ENCODE results near the gene ZNF275.
"Not testable (repeated sequence)": the region's sequence is repeated elsewhere in the genome, so short reads cannot be mapped to it uniquely, and the experiment has no call there.

Gene ZNF275

DNA sequence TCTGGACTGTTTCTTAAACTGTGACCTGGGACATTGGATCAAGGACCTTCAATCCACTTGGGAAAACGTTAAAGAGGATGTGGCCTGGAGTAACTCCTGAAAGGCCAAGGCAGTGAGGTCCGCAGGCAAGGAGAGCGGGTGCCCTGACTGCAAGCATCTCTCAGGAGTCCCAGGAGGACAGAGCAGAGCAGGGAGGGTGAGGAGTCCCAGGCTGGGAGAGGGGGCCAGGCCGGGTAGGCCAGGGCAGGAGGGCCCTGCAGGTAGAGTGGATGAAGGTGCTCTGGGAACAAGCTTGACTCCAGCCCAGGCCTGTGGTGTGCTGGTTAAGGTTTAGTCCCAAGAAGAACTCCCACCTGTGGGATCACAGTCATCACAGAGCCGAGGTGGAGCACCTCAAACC, 53.4 kb downstream of the ZNF275 start:
- no peaks in the 10 kb centered on the region for H3K27me3 ChIP-seq (ENCODE audit: low read length)
- TF ChIP-seq EZH2phosphoT487 (conservative IDR thresholded peaks at IDR 0.05; ENCODE audit: low read length), result no peak
- TF ChIP-seq, protein P1, sequence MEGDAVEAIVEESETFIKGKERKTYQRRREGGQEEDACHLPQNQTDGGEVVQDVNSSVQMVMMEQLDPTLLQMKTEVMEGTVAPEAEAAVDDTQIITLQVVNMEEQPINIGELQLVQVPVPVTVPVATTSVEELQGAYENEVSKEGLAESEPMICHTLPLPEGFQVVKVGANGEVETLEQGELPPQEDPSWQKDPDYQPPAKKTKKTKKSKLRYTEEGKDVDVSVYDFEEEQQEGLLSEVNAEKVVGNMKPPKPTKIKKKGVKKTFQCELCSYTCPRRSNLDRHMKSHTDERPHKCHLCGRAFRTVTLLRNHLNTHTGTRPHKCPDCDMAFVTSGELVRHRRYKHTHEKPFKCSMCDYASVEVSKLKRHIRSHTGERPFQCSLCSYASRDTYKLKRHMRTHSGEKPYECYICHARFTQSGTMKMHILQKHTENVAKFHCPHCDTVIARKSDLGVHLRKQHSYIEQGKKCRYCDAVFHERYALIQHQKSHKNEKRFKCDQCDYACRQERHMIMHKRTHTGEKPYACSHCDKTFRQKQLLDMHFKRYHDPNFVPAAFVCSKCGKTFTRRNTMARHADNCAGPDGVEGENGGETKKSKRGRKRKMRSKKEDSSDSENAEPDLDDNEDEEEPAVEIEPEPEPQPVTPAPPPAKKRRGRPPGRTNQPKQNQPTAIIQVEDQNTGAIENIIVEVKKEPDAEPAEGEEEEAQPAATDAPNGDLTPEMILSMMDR (IDR thresholded peaks at IDR 0.05; ENCODE audit: insufficient read depth, low read length, poor library complexity, severe bottlenecking), result no peak
- H3K9me3 ChIP-seq (ENCODE audit: insufficient read depth, low read length), result no peaks in the 10 kb centered on the region
- no peaks in the 10 kb centered on the region for H3K79me2 ChIP-seq (ENCODE audit: insufficient read depth, low read length)
- no peak overlapping the region for H3K9ac ChIP-seq (ENCODE audit: low read length)
- no peaks in the 10 kb centered on the region for H3K9me2 ChIP-seq (replicated peaks; ENCODE audit: insufficient read depth, low read length)
- no peaks in the 10 kb centered on the region for H4K20me1 ChIP-seq (ENCODE audit: low read depth, low read length)
- H3K4me2 ChIP-seq (ENCODE audit: low read depth, low read length, poor library complexity, severe bottlenecking), result no peak overlapping the region
- H3K4me3 ChIP-seq (ENCODE audit: insufficient read depth, low read length, poor library complexity, severe bottlenecking), result no peak overlapping the region
- H3K27ac ChIP-seq (ENCODE audit: low read depth, low read length), result no peak overlapping the region
- no peaks in the 10 kb centered on the region for H3K36me3 ChIP-seq (ENCODE audit: low read length)
- H2AFZ ChIP-seq (ENCODE audit: low read depth, low read length, severe bottlenecking), result no peak overlapping the region
- H3F3A ChIP-seq (ENCODE audit: insufficient read depth), result no peaks in the 10 kb centered on the region

DNA sequence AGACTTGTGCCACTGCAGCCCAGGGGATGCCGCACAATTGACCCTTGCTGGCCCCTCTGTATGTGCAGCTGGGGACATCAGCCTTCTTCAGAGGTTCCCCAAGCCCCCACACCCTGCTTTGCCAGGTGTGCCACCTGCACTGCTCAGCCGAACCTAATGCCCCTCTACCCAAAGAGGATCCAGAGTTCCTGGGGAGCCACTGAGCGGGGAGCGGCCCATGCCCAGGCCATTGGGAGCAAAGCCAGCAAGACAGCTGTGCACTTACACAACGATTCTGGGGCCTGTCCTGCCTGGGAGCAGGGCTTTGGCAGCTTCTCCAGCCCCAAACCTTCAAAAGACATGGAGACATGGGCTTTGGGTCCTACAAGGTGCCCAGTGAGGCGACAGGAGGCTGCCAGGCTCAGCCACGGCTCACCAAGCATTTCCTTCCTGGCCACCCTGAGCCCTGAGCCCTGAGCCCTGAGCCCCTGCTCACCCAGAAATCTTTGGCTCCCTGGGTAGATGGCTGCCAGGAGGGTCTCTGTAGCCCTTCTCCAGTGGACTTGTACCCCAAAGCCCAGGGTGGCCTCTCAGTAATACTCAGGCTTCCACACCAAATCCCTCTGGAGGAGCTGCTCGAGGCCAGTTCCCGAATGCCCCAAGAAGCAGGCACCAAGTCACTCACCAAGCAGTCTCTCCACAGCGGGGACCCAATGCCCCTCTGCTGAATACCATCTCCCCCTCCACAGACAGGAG, 54.2 kb downstream of the ZNF275 start:
- H3K27me3 ChIP-seq (ENCODE audit: low read length), result no peaks in the 10 kb centered on the region
- no peaks in the 10 kb centered on the region for H3F3A ChIP-seq (ENCODE audit: insufficient read depth)

DNA sequence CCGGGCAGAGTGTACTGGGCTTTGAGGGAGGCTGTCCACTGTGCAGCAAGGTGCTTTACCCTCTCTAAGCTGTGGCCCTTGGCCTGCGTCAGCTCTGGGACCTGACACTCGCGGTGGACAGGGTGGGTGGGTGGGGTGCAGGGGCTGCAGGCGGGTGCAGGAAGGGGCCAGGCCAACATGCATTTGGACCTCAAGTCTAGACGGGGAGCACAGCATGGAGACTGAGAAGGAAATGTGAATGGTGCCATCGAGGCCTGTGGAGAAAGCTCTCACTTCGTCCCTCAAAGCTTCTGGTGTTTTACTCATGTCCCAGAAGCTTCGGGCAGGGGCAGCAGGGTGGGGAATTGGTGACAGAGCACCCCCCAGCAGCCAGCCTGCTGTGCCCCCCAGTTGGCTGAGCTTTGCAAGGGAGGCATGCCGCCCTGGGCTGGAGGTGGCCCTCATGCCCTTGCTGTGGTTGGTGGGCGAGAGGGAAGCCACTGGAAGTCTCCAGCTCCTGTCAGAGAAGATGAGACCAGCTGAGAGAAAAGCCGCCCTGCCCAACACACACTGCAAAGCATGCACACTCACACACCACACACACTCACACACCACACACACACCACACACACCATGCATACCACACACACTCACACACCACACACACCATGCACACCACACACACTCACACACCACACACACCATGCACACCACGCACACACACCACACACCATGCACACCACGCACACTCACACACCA, 54.9 kb downstream of the ZNF275 start:
- Histone ChIP-seq H3K27me3 (ENCODE audit: low read length) (no peaks in the 10 kb centered on the region), H3K9me3 (ENCODE audit: insufficient read depth, low read length) (no peaks in the 10 kb centered on the region), H3K9me2 (replicated peaks; ENCODE audit: insufficient read depth, low read length) (no peaks in the 10 kb centered on the region), H4K20me1 (ENCODE audit: low read depth, low read length) (no peaks in the 10 kb centered on the region), H3K9ac (ENCODE audit: low read length) (no peak overlapping the region), H3K4me2 (ENCODE audit: low read depth, low read length, poor library complexity, severe bottlenecking) (no peak overlapping the region), H3K79me2 (ENCODE audit: insufficient read depth, low read length) (no peaks in the 10 kb centered on the region), H3K4me3 (ENCODE audit: insufficient read depth, low read length, poor library complexity, severe bottlenecking) (no peak overlapping the region), H3K27ac (ENCODE audit: low read depth, low read length) (no peak overlapping the region), H3F3A (ENCODE audit: insufficient read depth) (no peaks in the 10 kb centered on the region), H2AFZ (ENCODE audit: low read depth, low read length, severe bottlenecking) (no peak overlapping the region), H3K36me3 (ENCODE audit: low read length) (no peaks in the 10 kb centered on the region)
- TF ChIP-seq, protein P1 (IDR thresholded peaks at IDR 0.05; ENCODE audit: insufficient read depth, low read length, poor library complexity, severe bottlenecking), result no peak
- TF ChIP-seq EZH2phosphoT487 (conservative IDR thresholded peaks at IDR 0.05; ENCODE audit: low read length), result no peak

More for the DNA sequence above, 54.2 kb downstream of the ZNF275 start:
- H2AFZ ChIP-seq (ENCODE audit: low read depth, low read length, severe bottlenecking), result no peak overlapping the region
- H3K4me2 ChIP-seq (ENCODE audit: low read depth, low read length, poor library complexity, severe bottlenecking), result no peak overlapping the region
- no peaks in the 10 kb centered on the region for H3K9me3 ChIP-seq (ENCODE audit: insufficient read depth, low read length)
- no peak overlapping the region for H3K9ac ChIP-seq (ENCODE audit: low read length)
- TF ChIP-seq, protein P1 (IDR thresholded peaks at IDR 0.05; ENCODE audit: insufficient read depth, low read length, poor library complexity, severe bottlenecking), result no peak
- no peaks in the 10 kb centered on the region for H4K20me1 ChIP-seq (ENCODE audit: low read depth, low read length)
- H3K36me3 ChIP-seq (ENCODE audit: low read length), result no peaks in the 10 kb centered on the region
- no peak overlapping the region for H3K4me3 ChIP-seq (ENCODE audit: insufficient read depth, low read length, poor library complexity, severe bottlenecking)
- no peaks in the 10 kb centered on the region for H3K79me2 ChIP-seq (ENCODE audit: insufficient read depth, low read length)
- H3K9me2 ChIP-seq (replicated peaks; ENCODE audit: insufficient read depth, low read length), result no peaks in the 10 kb centered on the region
- H3K27ac ChIP-seq (ENCODE audit: low read depth, low read length), result no peak overlapping the region

DNA sequence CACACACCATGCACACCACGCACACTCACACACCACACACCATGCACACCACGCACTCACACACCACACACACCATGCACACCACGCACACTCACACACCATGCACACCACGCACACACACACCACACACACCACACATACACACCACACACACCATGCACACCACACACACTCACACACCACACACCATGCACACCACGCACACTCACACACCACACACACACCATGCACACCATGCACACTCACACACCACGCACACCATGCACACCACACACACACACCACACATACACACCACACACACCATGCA, 55.5 kb downstream of the ZNF275 start:
- H3K79me2 ChIP-seq (ENCODE audit: insufficient read depth, low read length); H3F3A ChIP-seq (ENCODE audit: insufficient read depth); H3K9me3 ChIP-seq (ENCODE audit: insufficient read depth, low read length); H3K9ac ChIP-seq (ENCODE audit: low read length); H3K36me3 ChIP-seq (ENCODE audit: low read length); H3K27me3 ChIP-seq (ENCODE audit: low read length); H3K4me3 ChIP-seq (ENCODE audit: insufficient read depth, low read length, poor library complexity, severe bottlenecking); H2AFZ ChIP-seq (ENCODE audit: low read depth, low read length, severe bottlenecking); H3K9me2 ChIP-seq (replicated peaks; ENCODE audit: insufficient read depth, low read length); H3K27ac ChIP-seq (ENCODE audit: low read depth, low read length); H4K20me1 ChIP-seq (ENCODE audit: low read depth, low read length); H3K4me2 ChIP-seq (ENCODE audit: low read depth, low read length, poor library complexity, severe bottlenecking): not testable (repeated sequence)

Data from SU-DHL-6 (cell line).